GM08714 (cell line): ENCODE results near the gene MSI2.

Experiments
- H3K4me3 ChIP-seq: fragments of 200-500 bp; sonication (Bioruptor generic); 2 replicates; pipeline ENCODE4 v1.5.1; 2014; ENCODE audit warnings: mild to moderate bottlenecking, low read length, inconsistent platforms
- ZNF274 ChIP-seq: IDR thresholded peaks from 2 replicates; pipeline ENCODE4 v1.6.1; 2012; ENCODE audit warnings: mild to moderate bottlenecking, low read depth, low read length

MSI2 gene

GRCh38 chr17:57524839-57525568, 268.7 kb downstream of the MSI2 start:
- TF ChIP-seq ZNF274 = no peak
- no peak overlapping the region for H3K4me3 ChIP-seq

- TF ChIP-seq ZNF274 = no peak
Observed at GRCh38 chr17:57527221-57528057, 271.1 kb downstream of the MSI2 start.

GRCh38 chr17:57528058-57528451, 271.7 kb downstream of the MSI2 start:
- TF ChIP-seq ZNF274 = no peak
- H3K4me3 ChIP-seq = no peak overlapping the region

More at GRCh38 chr17:57527221-57528057, 271.1 kb downstream of the MSI2 start:
- H3K4me3 ChIP-seq = no peak overlapping the region

- no peak for TF ChIP-seq ZNF274
- no peak overlapping the region for H3K4me3 ChIP-seq
Observed at GRCh38 chr17:57530026-57530425, 273.7 kb downstream of the MSI2 start.

GRCh38 chr17:57530508-57530907, 274.2 kb downstream of the MSI2 start:
- no peak for TF ChIP-seq ZNF274
- H3K4me3 ChIP-seq = no peak overlapping the region

- no peak overlapping the region for H3K4me3 ChIP-seq
- no peak for TF ChIP-seq ZNF274
Observed at GRCh38 chr17:57531078-57531477, 274.8 kb downstream of the MSI2 start.

GRCh38 chr17:57531648-57532504, 275.6 kb downstream of the MSI2 start:
- H3K4me3 ChIP-seq = no peak overlapping the region
- no peak for TF ChIP-seq ZNF274

GRCh38 chr17:57532556-57532955, 276.2 kb downstream of the MSI2 start:
- no peak overlapping the region for H3K4me3 ChIP-seq
- no peak for TF ChIP-seq ZNF274

- no peak for TF ChIP-seq ZNF274
- no peak overlapping the region for H3K4me3 ChIP-seq
Observed at GRCh38 chr17:57532966-57533365, 276.6 kb downstream of the MSI2 start.

- no peak overlapping the region for H3K4me3 ChIP-seq
- no peak for TF ChIP-seq ZNF274
Observed at GRCh38 chr17:57533684-57534305, 277.5 kb downstream of the MSI2 start.

- no peak overlapping the region for H3K4me3 ChIP-seq
- no peak for TF ChIP-seq ZNF274
Observed at GRCh38 chr17:57534863-57535248, 278.5 kb downstream of the MSI2 start.

- no peak for TF ChIP-seq ZNF274
- no peak overlapping the region for H3K4me3 ChIP-seq
Observed at GRCh38 chr17:57535249-57535966, 279.1 kb downstream of the MSI2 start.

GRCh38 chr17:57536289-57536688, 280.0 kb downstream of the MSI2 start:
- no peak overlapping the region for H3K4me3 ChIP-seq
- no peak for TF ChIP-seq ZNF274
